ENCODE measurements around the gene LSAMP.

LSAMP gene

GRCh38 chr3:116018646-116019045 lies 426.6 kb downstream of the LSAMP start:
- no peak for DNase-seq (ENCODE audit: low spot score)

- DNase-seq (ENCODE audit: low spot score) = no peak
Measured at GRCh38 chr3:116015931-116016330, 429.4 kb downstream of the LSAMP start.

- no peak for DNase-seq (ENCODE audit: low spot score)
Measured at GRCh38 chr3:116007000-116007399, 438.3 kb downstream of the LSAMP start.

- DNase-seq (ENCODE audit: low spot score) = peak; percentile 27
Measured at GRCh38 chr3:116005404-116005803, 439.9 kb downstream of the LSAMP start.

GRCh38 chr3:116002235-116002634 lies 443.1 kb downstream of the LSAMP start:
- no peak for DNase-seq (ENCODE audit: low spot score)

- DNase-seq (ENCODE audit: low spot score) = no peak
Measured at GRCh38 chr3:116001151-116001621, 444.1 kb downstream of the LSAMP start.

- DNase-seq (ENCODE audit: low spot score) = no peak
Measured at GRCh38 chr3:116000311-116000710, 445.0 kb downstream of the LSAMP start.

- DNase-seq (ENCODE audit: low spot score) = no peak
Measured at GRCh38 chr3:115999613-116000012, 445.7 kb downstream of the LSAMP start.

- no peak for DNase-seq (ENCODE audit: low spot score)
Measured at GRCh38 chr3:115999001-115999585, 446.2 kb downstream of the LSAMP start.

- no peak for DNase-seq (ENCODE audit: low spot score)
Measured at GRCh38 chr3:115996420-115997108, 448.7 kb downstream of the LSAMP start.

- DNase-seq (ENCODE audit: low spot score) = no peak
Measured at GRCh38 chr3:115990669-115991068, 454.6 kb downstream of the LSAMP start.

- DNase-seq (ENCODE audit: low spot score) = no peak
Measured at GRCh38 chr3:115989684-115990421, 455.4 kb downstream of the LSAMP start.

GRCh38 chr3:115986555-115987207 lies 458.6 kb downstream of the LSAMP start:
- no peak for DNase-seq (ENCODE audit: low spot score)

GRCh38 chr3:115982629-115983028 lies 462.7 kb downstream of the LSAMP start:
- no peak for DNase-seq (ENCODE audit: low spot score)

- no peak for DNase-seq (ENCODE audit: low spot score)
Measured at GRCh38 chr3:115982108-115982507, 463.2 kb downstream of the LSAMP start.

GRCh38 chr3:115980709-115981108 lies 464.6 kb downstream of the LSAMP start:
- no peak for DNase-seq (ENCODE audit: low spot score)

- DNase-seq (ENCODE audit: low spot score) = no peak
Measured at GRCh38 chr3:115977866-115978265, 467.4 kb downstream of the LSAMP start.

GRCh38 chr3:115975796-115976195 lies 469.5 kb downstream of the LSAMP start:
- DNase-seq (ENCODE audit: low spot score) = no peak

GRCh38 chr3:115975353-115975752 lies 469.9 kb downstream of the LSAMP start:
- DNase-seq (ENCODE audit: low spot score) = no peak

GRCh38 chr3:115974940-115975339 lies 470.3 kb downstream of the LSAMP start:
- no peak for DNase-seq (ENCODE audit: low spot score)

GRCh38 chr3:115968871-115969270 lies 476.4 kb downstream of the LSAMP start:
- DNase-seq (ENCODE audit: low spot score) = no peak

- DNase-seq (ENCODE audit: low spot score) = no peak
Measured at GRCh38 chr3:115961380-115961779, 483.9 kb downstream of the LSAMP start.

GRCh38 chr3:115960799-115961198 lies 484.5 kb downstream of the LSAMP start:
- DNase-seq (ENCODE audit: low spot score) = no peak
